H1 (cell line): ENCODE data around the gene KIF26B. TPM values are rescaled to one million over a fixed set of nuclear protein-coding genes. Genes with fewer than 3 reads are reported as not detected.

Experiments
- CEBPB ChIP-seq: IDR thresholded peaks from 2 replicates; pipeline ENCODE4 v1.6.1; 2012; ENCODE audit warnings: low read depth, low read length
- RFX5 ChIP-seq: IDR thresholded peaks from 2 replicates; pipeline ENCODE4 v1.6.1; 2011; ENCODE audit warnings: low read depth, low read length, improper control_type of control experiment, borderline replicate concordance
- SIN3A ChIP-seq, 2 experiments: IDR thresholded peaks in 1 of 2; conservative IDR thresholded peaks in 1 of 2; 2 replicates each; pipeline ENCODE4 v1.6.1; 2011 to 2012; ENCODE audit warnings: low read length in 2 of 2, improper control_type of control experiment in 1 of 2, low read depth in 1 of 2, mild to moderate bottlenecking in 1 of 2
- SP4 ChIP-seq: IDR thresholded peaks from 2 replicates; pipeline ENCODE4 v1.6.1; 2012; ENCODE audit warnings: low read length, inconsistent platforms
- SUZ12 ChIP-seq: fragments of 200-600 bp; sonication (generic); IDR thresholded peaks from 2 replicates; pipeline ENCODE4 v1.6.1; 2012; ENCODE audit warnings: mild to moderate bottlenecking, inconsistent platforms, low read length, moderate library complexity, mixed read lengths
- TAF1 ChIP-seq: IDR thresholded peaks from 2 replicates; pipeline ENCODE4 v1.6.1; 2011; ENCODE audit warnings: mild to moderate bottlenecking, low read depth, low read length
- polyA plus RNA-seq, 7 experiments: library from polyadenylated mRNA; depleted of rRNA in 3 of 7; stranded (reverse) in 5 of 7; unstranded in 2 of 7; fragments of >200 nt in 5 of 7; fragments of 200-250 nt in 2 of 7; gene quantifications; 1 replicate in 5 of 7; 2 replicates in 1 of 7; 4 replicates in 1 of 7; pipeline versions ENCODE4 v1.2.1 to v1.2.3, GENCODE V29; 2011 to 2013; ENCODE audit warnings: missing spikeins in 2 of 7, mixed read lengths in 2 of 7
- total RNA-seq: library from RNA; stranded (reverse); fragmentation: NEBNext Ultra II Directional; extraction: Animal tissue kit (Norgen Biotek cat#: 25700); gene quantifications from 2 replicates; pipeline ENCODE4 v1.2.1, GENCODE V29; 2021

KIF26B gene
- total and polyA plus RNA-seq, 2 of the 8 experiments (the other 6 are each of a cell fraction or from before 2014, with no cell fraction given): 0.06 to 0.28 TPM

DNA sequence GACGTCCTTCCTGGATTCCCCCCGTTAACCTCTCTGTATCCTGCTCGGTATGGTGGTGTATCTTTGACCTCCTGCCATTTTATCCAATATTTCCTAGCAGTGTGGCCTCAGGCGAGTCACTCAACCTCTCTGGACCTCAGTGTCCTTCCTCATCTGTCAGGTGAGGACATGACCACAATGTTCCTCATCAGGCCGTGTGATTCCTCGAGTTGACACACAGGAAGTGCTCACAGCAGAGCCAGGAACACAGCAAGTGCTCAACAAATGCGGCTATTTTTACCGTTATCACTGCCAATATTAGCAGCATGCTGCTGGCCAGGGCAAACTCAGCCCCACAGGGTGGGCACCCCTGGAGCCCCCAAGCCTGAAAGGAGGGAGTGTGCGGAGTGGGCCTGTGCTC, 450.2 kb downstream of the KIF26B start (continued):
- TF ChIP-seq RFX5 (no peak), CEBPB (no peak), SIN3A (conservative IDR thresholded peaks at IDR 0.05 in 1 of 2, IDR thresholded peaks at IDR 0.05 in 1 of 2; ENCODE audit: low read depth in 1 of 2, low read length in 2 of 2) (no peak), SUZ12 (no peak), TAF1 (no peak), SP4 (no peak)
- TF ChIP-seq, all 59 proteins: peak for 0
